Measurements from ENCODE around the gene LRP8.

LRP8 gene

DNA sequence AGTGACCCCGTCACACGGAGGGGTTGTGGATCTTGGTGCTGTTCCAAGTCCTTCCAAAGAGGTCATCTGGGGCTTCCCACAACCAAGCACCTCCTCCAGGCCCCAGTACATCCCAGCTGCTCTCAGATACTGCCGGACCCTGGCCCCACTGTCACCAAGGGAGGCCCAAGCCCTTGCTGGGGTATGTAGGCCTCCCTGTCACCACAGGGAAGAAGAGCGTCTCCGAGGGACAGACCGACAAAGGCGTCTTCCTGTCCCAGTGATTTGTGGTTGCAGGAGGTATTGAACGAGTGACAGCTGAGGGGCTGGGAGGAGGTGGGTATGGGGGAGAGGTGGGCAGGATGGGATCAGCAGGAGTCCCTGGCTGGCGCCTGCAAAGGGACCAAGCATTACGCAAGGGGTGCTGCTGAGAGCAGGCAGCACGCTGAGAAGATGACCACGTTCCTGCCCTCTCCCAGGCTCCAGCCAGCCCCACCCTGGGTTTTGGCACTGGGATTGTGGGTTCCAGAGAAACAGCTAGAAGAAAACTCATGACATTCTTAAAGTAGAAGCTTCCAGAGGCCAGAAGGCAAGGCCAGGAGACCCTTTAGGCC is 29.7 kb downstream of the LRP8 start:
- TF ChIP-seq FOXP2 (optimal IDR thresholded peaks at IDR 0.05; ENCODE audit: borderline replicate concordance, extremely low read depth, extremely low read length, insufficient read depth) (no peak), POLR2AphosphoS5 (IDR thresholded peaks at IDR 0.05; ENCODE audit: low read depth, low read length) (no peak), SIN3A (IDR thresholded peaks at IDR 0.05; ENCODE audit: borderline replicate concordance, insufficient read depth, low read length) (no peak), TAF1 (IDR thresholded peaks at IDR 0.05; ENCODE audit: borderline replicate concordance, insufficient read depth, low read length) (no peak)
- TF ChIP-seq, protein P1, sequence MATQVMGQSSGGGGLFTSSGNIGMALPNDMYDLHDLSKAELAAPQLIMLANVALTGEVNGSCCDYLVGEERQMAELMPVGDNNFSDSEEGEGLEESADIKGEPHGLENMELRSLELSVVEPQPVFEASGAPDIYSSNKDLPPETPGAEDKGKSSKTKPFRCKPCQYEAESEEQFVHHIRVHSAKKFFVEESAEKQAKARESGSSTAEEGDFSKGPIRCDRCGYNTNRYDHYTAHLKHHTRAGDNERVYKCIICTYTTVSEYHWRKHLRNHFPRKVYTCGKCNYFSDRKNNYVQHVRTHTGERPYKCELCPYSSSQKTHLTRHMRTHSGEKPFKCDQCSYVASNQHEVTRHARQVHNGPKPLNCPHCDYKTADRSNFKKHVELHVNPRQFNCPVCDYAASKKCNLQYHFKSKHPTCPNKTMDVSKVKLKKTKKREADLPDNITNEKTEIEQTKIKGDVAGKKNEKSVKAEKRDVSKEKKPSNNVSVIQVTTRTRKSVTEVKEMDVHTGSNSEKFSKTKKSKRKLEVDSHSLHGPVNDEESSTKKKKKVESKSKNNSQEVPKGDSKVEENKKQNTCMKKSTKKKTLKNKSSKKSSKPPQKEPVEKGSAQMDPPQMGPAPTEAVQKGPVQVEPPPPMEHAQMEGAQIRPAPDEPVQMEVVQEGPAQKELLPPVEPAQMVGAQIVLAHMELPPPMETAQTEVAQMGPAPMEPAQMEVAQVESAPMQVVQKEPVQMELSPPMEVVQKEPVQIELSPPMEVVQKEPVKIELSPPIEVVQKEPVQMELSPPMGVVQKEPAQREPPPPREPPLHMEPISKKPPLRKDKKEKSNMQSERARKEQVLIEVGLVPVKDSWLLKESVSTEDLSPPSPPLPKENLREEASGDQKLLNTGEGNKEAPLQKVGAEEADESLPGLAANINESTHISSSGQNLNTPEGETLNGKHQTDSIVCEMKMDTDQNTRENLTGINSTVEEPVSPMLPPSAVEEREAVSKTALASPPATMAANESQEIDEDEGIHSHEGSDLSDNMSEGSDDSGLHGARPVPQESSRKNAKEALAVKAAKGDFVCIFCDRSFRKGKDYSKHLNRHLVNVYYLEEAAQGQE (IDR thresholded peaks at IDR 0.05; ENCODE audit: insufficient read depth in 1 of 2, low read depth in 2 of 2, low read length in 2 of 2): no peak

DNA sequence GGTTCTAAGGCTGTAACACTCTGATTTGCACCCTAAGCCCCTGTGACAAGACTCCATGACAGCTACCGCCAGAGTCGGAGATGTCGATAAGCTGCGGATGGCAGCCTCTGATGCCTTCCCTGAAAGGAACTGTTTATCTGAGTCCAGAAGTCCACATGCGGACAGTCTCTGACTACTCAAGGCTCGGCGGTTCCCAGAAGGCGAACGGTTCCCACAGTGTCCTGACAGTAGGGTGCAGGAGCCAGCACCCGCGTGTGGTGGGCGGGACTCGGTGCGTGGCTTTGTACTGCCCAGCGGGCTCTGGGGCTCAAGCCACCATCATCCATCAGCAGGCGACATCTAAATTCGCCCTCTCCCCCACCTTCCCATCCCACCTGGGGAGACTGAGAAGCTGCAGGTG is 30.7 kb downstream of the LRP8 start:
- TF ChIP-seq SIN3A (IDR thresholded peaks at IDR 0.05; ENCODE audit: borderline replicate concordance, insufficient read depth, low read length) (no peak), POLR2AphosphoS5 (IDR thresholded peaks at IDR 0.05; ENCODE audit: low read depth, low read length) (no peak), TAF1 (IDR thresholded peaks at IDR 0.05; ENCODE audit: borderline replicate concordance, insufficient read depth, low read length) (no peak), FOXP2 (optimal IDR thresholded peaks at IDR 0.05; ENCODE audit: borderline replicate concordance, extremely low read depth, extremely low read length, insufficient read depth) (no peak)
- TF ChIP-seq, protein P1 (IDR thresholded peaks at IDR 0.05; ENCODE audit: insufficient read depth in 1 of 2, low read depth in 2 of 2, low read length in 2 of 2): no peak

DNA sequence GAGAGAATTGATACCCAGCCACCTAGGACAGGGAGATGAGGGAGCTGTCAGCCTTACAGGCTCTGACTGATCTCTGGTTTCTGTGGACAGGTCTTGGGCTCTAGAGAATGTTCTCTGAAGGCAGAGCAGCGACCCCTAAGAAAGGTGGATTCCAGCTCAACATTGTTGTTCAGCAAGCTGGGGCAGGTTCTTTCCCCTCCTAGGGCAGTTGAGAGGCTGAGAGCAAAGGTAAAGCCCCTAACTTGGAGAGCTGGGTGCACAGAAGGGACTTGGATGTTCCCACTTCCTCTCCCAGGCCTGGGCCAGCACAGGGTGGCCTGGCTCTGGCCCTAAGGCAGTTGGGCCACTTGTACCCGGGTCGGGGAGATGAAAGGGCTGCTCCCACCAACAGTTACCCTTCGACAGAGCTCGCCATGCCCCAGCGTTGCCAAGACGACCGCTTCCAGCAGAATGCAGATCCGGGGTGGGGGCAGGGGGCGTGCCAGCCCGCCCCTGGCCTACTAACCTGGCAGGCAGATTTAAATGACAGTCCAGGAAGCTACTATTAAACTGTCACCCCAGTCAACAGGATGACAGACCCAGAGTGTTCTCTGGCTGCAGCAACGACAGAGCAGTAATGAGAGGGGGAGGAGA is 31.6 kb downstream of the LRP8 start:
- TF ChIP-seq FOXP2 (optimal IDR thresholded peaks at IDR 0.05; ENCODE audit: borderline replicate concordance, extremely low read depth, extremely low read length, insufficient read depth) (no peak), TAF1 (IDR thresholded peaks at IDR 0.05; ENCODE audit: borderline replicate concordance, insufficient read depth, low read length) (no peak), SIN3A (IDR thresholded peaks at IDR 0.05; ENCODE audit: borderline replicate concordance, insufficient read depth, low read length) (no peak), POLR2AphosphoS5 (IDR thresholded peaks at IDR 0.05; ENCODE audit: low read depth, low read length) (no peak)
- TF ChIP-seq, protein P1 (IDR thresholded peaks at IDR 0.05; ENCODE audit: insufficient read depth in 1 of 2, low read depth in 2 of 2, low read length in 2 of 2): no peak

DNA sequence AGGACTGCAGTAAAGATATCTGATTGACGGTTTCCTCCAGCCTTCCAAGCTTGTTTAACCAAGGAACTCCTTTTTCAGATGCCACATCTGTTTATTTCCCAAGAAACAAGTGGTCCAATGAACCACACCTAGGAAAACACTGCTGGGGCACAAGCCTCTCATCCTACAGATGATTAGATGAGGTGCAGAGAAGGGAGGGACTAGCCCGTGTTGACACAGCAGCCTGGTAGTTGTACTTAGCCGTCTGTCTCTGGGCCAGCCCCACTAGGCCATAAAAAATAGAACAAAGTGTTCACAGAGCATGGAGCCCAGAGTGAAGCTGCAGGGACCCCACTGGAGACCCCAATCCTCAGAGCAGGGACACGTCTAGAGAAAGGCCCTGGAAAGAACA is 32.1 kb downstream of the LRP8 start:
- TF ChIP-seq FOXP2 (optimal IDR thresholded peaks at IDR 0.05; ENCODE audit: borderline replicate concordance, extremely low read depth, extremely low read length, insufficient read depth): no peak
- TF ChIP-seq SIN3A (IDR thresholded peaks at IDR 0.05; ENCODE audit: borderline replicate concordance, insufficient read depth, low read length): no peak
- TF ChIP-seq, protein P1 (IDR thresholded peaks at IDR 0.05; ENCODE audit: insufficient read depth in 1 of 2, low read depth in 2 of 2, low read length in 2 of 2): no peak
- TF ChIP-seq TAF1 (IDR thresholded peaks at IDR 0.05; ENCODE audit: borderline replicate concordance, insufficient read depth, low read length): no peak
- TF ChIP-seq POLR2AphosphoS5 (IDR thresholded peaks at IDR 0.05; ENCODE audit: low read depth, low read length): no peak
